Activated naive CD4-positive, alpha-beta T cell treated with anti-CD3 and anti-CD28 coated beads, Interleukin-2, amount 50 U/mL, for 16 hours (primary cell): Measurements from ENCODE around the gene UGGT1.
"Not testable (repeated sequence)": the region's sequence is repeated elsewhere in the genome, so short reads cannot be mapped to it uniquely, and the experiment has no call there.

Experiments used
- DNase-seq: peaks from one replicate; pipeline ENCODE4 v3.0.0-alpha.2; 2020

Gene UGGT1

DNA sequence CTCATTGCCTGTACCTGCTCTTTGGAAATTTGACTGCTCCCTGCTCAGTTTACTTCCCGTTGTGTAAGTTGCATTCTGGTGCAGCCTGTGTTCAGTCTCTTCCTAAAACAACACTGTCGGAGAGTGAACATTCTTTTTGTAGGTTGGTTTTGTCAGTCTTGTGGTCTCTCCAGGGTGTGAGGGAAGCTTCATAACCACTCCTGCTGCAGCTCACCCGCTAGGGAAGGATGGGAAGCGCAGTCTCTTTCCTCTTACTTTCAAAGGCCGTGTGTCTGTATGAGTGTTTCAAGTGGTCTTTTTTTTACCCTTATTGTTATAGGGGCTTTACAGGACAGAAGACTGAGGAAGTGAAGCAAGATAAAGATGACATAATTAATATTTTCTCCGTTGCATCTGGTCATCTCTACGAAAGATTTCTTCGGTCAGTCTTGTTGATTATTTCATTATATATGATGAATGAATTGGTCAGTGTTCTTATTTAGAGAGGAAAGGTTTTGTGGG is 87.2 kb downstream of the UGGT1 start:
- no peak for DNase-seq

DNA sequence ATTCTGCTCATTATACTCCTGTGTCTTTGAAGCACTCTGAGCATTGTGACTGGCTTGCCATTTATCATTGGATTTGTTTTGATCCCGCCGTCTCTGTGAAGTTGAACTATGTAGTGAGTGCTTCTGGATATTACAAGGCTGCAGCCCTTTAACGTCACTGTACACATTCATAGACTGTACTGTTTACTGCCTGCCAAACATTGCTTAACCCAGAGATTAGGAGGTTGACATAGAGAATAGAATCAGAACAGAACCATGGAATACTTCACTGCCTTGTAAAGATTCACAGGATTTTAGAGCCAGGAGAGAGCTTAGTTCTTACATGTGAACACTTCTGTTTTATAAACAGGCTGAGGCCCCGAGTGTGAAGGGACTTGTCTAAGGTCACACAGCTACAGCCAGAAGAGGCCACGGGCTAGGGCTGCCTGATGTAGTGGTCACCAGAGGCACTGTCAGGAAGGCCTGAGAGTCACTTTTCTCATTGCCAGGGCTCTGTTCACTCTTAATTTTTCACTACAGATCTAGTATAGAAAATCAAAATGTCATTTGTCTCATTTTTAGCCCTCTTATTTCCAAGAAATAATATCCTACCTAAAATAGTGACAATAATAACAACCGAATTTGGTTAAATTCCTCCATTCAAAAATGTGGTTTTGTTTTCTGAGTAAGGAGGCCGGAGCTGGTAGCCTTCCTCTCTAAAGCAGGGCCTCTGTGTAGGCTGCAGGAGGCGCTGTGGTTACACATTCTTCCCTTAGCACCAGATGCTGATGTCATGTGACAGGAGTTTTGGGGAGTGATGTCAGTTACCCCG is 87.9 kb downstream of the UGGT1 start:
- DNase-seq: peak; percentile 48

DNA sequence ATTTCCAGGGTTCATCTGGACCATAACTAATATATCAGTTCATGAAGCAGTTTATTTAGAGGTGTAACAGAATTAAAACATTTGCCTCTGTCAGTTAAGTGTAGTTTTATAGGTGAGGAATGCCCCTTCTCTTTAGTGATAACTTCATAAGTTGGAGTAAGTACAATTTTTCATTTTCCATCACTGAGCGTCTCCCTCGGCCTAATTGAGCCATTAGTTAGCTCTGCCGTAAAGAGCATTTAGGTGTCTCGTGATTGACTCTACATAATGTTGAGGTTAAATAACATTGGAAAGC is 88.4 kb downstream of the UGGT1 start:
- DNase-seq: no peak

DNA sequence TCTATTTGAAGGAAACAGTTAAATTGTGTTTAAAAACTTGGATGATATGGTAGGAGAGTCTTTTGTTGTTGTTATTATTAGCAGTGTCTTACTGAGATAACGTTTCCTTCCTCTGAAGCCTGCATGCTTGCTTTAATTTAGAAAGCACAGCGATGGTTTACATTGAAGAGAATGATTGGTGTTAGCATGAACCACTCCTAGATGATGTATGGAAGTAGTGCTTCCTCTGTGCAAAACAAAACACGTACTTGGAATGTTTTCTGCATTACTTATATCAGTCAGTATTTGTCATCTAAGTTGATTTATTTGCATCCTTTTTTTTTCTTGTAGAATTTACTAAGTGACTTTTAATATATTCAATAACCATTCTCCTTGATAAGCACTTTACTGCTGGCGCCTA is 89.0 kb downstream of the UGGT1 start:
- DNase-seq: no peak

DNA sequence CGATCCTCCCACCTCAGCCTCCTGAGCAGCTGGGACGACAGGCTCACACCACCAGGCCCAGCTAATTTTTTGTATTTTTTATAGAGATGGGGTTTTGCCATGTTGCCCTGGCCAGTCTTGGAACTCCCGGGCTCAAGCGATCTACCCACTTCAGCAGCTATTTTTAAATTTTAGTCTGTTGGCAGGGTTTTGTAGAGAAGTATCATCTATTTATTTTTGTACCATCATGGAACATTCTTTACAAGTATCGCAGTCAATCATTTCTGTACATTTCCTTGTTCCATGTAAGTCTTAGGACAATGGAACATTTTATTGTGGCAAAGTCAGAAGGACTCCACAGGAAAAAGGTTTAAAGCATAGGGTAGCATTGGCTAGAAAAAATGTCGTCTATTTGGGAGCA is 94.6 kb downstream of the UGGT1 start:
- DNase-seq: no peak

DNA sequence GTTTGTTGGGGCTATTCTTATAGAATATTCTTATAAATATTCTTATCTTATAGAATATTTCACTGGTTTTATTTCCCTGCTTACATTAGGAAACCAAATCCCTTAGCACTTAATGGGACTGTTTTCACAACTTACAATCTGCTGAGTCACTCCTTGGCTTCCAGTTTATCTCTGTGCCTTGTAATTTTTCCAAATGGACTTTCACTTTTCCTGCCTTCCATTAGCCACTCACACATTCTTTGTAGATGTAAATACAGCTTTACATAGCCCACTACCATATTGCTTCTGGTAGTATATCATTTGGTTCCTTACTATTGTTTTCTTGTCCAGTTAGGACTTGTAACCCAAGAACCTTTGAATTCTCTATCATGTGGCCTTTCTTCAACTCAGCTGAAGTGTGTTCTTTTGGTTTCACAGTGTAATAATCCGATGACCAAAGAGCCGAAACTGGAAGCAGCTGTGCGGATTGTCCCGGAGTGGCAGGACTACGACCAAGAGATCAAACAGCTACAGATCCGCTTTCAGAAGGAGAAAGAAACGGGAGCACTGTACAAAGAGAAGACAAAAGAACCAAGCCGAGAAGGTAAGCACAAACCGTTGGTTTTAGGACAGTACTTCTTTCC is 96.1 kb downstream of the UGGT1 start:
- no peak for DNase-seq

DNA sequence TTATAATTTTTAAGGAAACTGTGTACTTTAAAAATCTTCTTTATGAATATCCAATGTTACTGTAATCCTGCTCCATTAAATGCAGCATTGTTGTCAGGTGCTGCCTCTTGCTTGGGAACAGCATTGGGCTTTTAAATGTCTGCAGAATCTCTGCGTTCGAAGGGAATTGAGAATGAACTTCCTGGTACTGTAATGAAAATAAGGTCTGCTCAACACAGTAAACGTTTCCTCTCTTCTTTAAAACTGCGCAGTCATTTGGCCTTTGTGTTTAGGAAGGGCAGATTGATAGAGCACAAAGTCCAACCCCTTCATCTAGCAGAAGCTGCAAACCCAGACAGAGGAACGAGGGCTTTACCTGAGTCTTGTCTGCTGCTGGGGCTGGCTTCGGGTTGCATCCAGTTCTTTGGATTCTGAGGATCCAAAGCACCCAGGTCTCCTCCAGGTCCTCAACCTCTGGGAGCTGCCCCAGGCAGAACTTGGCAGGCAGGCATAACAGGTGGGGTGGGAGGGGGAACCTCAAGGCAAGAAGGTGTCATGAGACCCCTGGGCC is 104.5 kb downstream of the UGGT1 start:
- no peak for DNase-seq

DNA sequence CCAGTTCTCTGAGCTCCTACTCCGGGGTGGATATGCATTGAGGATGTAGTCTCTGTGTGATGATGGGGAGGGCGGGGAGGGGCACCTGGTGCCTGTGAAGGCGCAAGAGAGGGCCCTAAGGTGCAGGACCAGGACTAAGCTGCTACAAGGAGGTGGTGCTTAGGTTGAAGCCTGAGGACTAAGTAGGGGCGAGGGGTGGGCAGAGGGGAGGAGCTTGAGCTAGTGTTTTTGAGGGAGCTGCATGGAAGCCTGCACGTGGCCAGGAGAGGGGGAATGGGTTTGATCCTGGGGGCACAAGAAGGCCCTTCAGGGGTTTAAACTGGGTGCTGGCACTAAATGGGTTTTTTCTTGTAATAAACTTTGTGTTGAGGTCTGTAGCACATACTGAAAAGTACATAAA is 105.0 kb downstream of the UGGT1 start:
- no peak for DNase-seq

DNA sequence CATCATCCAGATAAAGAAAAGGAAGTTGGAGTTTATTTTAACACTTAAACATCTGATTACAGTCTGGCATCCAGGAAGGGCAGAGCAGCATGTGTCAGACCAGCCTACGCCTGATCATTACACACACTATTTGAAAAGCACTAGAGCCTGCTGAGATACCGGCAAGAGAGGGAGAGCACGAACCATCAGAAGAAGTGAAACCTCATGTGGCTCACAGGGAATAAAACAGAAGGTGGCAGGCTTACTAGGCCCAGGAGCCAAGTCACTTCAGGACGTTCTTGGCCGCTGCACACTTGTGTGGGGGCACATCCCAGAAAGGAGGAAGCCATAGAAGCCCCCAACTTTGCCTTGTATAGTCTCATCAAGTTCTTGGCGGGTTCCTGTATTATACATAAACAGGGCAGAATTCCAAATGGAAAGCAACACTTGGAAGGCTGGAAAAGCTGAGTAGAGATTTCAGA is 105.5 kb downstream of the UGGT1 start:
- DNase-seq: no peak

DNA sequence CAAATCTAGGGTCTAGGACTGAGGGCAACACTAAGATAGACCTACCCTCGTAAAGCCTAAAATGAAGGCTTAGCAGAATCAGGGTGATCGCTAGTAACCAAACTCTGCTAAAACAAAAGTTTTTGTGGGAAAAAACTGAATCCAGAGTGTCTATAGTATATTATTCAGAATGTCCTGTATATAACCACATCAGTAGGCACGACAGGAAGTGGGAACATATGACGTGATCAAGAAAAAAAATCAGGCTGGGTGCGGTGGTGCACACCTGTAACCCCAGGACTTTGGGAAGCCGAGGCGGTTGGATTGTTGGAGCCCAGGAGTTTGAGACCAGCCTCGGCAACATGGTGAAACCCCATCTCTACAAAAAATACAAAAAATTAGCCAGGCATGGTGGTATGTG is 106.1 kb downstream of the UGGT1 start:
- DNase-seq: no peak

DNA sequence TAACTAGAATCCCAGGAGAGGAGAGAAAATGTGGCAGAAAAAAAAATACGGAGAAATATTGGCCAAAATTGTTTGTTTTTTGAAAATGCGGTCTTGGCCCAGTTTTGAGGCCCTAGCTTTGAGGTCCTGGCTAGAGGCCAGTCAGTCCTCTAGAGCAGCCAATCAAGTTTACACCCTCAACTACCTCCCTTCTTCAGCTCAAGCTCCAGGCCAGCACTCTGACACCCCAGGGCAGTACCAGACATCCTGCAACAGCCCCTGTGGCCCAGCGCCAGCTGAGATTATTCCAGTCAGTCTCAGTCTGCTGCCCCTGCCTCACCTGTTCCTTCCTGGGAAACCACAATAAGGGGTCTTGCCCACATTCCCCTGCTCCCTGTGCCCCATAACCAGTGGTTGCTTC is 107.7 kb downstream of the UGGT1 start:
- no peak for DNase-seq

DNA sequence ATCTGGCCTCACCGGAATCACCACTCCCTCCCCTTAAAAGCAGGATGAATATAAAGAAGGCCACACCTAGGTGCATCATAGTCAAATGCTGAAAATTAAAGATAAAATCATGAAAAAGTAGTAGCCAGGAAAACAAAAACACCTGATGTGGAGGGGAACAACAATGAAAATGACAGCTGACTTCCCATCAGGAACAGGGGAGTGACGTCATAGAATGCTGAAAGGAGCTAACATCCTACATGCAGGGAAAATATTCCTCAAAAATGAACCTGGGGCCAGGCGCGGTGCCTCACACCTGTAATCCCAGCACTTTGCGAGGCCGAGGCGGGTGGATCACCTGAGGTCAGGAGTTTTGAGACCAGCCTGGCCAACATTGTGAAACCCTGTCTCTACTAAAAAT is 108.1 kb downstream of the UGGT1 start:
- DNase-seq: no peak

DNA sequence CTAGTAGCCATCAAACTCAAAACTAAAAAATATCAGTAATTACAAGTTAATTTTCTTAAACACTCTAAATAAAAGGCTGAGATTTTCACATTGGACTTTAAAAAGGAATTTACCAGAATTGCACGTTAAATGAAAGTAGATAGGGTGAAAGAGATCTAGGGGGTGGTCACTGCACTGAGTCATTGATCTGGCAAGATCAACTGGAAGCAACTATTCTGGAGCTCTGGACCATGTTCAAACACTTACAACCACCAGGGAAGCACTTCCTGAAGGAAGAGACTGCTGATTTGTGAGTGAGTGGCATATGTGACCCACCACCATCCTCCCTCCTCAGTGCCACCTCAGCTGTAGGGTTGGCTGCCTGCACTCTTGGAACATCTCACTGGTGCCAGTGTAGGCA is 111.8 kb downstream of the UGGT1 start:
- no peak for DNase-seq

DNA sequence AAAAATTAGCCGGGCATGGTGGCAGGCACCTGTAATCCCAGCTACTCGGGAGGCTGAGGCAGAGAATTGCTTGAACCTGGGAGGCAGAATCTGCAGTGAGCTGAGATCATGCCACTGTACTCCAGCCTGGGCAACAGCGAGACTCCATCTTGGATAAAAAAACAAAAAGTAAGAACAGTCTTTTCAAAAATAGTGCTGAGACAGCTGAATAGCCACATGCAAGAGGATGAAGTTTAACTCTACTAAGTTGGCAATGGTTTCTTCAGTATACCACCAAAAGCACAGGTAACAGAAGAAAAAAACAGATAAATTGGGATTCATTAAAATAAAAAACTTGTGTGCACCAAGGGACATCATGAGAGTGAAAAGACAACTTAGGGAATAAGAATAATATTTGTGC is 115.2 kb downstream of the UGGT1 start:
- no peak for DNase-seq

DNA sequence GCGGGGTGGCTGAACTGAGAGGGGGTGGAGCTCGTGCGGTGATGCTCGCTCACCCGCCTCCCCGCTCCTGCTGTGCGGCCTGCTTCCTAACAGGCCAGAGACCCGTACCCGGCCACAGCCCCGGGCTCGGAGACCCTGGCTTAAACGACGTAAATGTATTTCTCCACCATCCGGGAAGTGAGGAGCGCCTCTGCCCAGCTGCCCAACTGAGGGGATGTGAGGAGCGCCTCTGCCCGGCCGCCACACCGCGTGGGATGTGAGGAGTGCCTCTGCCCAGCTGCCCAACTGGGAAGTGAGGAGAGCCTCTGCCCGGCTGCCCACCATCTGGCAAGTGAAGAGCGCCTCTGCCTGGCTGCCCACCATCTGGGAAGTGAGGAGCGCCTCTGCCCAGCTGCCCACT is 117.0 kb downstream of the UGGT1 start:
- no peak for DNase-seq

DNA sequence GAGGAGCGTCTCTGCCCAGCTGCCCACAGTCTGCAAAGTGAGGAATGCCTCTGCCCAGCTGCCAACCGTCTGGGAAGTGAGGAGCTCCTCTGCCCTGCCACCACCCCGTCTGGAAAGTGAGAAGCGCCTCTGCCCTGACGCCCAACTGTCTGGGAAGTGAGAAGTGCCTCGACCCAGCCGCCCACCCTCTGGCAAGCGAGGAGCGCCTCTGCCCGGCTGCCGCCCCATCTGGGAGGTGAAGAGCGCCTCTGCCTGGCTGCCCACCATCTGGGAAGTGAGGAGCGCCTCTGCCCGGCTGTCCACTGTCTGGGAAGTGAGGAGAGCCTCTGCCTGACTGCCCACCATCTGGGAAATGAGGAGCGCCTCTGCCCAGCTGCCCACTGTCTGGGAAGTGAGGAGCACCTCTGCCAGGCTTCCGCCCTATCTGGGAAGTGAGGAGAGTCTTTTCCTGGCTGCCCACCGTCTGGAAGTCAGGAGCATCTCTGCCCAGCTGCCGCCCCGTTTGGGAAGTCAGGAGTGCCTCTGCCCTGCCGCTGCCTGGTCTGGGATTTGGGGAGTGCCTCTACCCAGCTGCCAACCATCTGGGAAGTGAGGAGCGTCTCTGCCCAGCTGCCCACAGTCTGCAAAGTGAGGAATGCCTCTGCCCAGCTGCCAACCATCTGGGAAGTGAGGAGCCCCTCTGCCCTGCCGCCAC is 117.8 kb downstream of the UGGT1 start:
- DNase-seq: not testable (repeated sequence)

DNA sequence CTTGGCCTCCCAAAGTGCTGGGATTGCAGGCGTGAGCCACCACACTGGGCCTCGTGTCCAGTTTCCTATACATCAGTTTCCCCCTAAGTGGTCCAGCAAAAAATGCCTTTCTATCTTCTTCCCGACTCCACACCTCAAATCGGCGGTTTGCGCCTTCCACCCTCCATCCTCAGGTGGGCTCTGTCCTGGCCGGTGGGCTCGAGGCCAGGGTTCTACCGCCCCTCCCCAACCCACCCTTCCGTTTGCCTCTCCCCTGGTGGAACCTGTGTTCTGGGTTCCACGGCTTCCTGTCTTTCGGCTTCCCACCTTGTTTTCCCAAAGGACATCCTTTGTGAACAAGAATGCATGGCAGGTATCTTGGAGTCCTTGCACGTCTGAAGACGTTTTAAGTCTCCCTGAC is 123.3 kb downstream of the UGGT1 start:
- no peak for DNase-seq

DNA sequence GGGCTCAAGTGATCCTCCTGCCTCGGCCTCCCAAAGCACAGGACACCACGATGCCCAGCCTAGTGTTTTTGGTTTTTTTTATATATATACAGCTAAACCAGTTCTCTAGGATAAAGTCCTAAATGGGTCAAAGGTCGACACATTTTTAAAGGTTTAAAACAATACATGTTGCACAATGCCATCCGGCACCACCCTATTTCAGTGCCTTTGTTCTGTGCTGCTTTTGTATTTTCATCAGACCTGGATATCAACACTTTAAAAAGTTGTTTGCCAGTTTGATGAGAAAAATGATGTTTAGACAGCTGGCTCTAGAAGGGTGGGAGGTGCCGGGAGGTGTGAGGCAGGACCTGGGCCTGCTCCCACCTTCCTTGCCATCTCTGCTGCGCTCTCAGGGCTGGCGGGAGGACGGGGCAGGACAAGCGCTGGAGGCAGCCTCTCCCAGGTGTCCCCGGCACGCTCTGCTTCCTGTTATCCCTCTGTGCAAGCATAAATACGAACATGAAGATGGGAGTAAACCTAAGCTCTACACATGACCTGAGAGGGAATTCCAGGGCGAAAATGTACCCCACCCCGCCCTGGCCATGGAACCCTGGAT is 124.0 kb downstream of the UGGT1 start:
- DNase-seq: no peak

DNA sequence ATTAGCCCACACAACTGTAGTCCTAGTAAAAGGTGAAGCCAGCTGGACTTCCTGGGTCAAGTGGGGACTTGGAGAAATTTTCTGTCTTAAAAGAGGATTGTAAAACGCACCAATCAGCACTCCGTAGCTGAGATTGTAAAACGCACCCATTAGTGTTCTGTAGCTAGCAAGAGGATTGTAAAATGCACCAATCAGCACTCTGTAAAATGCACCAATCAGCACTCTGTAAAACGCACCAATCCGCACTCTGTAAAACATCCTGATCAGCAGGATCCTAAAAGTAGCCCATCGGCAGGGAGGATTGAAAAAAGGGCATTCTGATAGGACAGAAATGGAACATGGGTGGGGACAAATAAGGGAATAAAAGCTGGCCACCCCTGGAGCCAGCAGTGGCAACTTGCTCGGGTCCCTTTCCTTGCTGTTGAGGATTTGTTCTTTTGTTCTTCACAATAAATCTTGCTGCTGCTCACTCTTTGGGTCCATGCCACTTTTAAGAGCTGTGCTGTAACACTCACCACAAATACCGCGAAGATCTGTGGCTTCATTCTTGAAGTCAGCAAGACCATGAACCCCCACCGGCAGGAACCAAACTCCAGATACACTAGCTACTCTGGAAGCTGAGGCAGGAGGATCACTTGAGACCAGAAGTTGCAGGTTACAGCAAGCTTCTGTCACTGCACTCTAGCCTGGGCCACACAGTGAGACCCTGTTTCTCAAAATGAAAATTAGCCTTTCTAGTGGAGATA is 125.1 kb downstream of the UGGT1 start:
- no peak for DNase-seq

DNA sequence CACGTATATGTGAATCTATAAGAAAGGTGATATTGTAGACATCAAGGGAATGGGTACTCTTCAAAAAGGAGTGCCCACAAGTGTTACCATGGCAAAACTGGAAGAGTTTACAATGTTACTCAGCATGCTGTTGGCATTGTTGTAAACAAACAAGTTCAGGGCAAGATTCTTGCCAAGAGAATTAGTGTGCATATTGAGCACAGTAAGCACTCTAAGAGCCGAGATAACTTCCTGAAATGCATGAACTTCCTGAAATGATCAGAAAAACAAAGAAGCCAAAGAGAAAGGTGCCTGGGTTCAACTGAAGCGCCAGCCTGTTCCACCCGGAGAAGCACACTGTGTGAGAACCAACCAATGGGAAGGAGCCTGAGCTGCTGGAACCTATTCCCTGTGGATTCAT is 126.7 kb downstream of the UGGT1 start:
- DNase-seq: no peak

DNA sequence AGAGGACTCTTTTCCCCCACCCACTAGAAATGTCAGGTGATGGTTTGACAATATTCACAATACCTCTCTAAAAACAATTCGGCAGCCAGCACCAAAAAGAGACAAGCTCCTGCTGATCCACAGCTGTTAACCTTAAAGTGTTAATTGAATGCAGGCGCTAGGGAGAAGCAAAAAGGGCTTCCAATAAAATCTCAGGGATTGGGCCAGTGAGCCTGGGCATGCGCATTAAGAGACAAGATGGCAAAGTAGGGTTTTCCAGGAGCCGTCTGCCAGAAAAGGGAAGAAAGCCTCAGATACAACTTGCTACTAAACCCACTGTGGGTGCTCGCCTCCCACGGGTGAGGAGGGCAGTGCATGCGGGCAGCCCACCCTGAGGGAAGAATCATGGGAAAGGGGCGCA is 128.9 kb downstream of the UGGT1 start:
- no peak for DNase-seq

DNA sequence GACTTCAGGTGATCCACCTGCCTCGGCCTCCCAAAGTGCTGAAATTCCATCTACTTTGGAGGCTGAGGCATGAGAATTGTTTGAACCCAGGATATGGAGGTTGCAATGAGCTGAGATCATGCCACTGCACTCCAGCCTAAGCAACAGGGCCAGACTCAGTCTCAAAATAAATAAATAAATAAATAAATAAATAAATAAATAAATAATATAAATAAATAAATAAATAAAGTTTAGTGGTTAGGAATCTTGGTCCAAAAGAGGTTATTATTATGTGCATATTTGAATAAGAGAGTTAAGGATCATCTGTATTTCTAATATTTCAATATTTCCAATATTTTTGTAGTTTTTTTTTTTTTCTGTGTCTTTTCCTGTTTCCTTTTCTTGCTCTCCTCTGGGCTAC is 136.9 kb downstream of the UGGT1 start:
- no peak for DNase-seq

DNA sequence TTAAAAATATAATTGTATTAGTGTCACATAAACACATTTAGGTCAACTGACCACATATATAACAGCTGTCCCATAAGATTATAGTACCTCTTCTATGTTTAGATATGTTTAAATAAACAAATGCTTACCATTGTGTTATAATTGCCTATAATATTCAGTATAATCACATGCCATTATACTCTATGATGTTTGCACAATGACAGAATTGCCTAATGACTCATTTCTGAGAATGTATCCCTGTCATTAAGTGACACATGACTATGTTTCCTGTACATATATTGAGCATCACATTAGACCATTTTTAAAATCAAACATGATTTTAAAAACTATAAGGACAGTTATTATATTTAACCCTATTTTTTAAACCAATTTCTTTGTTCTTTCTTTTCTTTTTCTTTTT is 137.9 kb downstream of the UGGT1 start:
- no peak for DNase-seq
